Measurements from ENCODE around the gene CRISPLD2.
"Not testable (repeated sequence)": the region's sequence is repeated elsewhere in the genome, so short reads cannot be mapped to it uniquely, and the experiment has no call there.

The CRISPLD2 gene

GRCh38 chr16:84839956-84840355 is 20.2 kb downstream of the CRISPLD2 start:
- DNase-seq (ENCODE audit: low spot score) = no peak

- DNase-seq (ENCODE audit: low spot score) = no peak
Observed at GRCh38 chr16:84840687-84841627, 21.2 kb downstream of the CRISPLD2 start.

- DNase-seq (ENCODE audit: low spot score) = no peak
Observed at GRCh38 chr16:84841787-84842300, 22.1 kb downstream of the CRISPLD2 start.

GRCh38 chr16:84842516-84843148 is 22.8 kb downstream of the CRISPLD2 start:
- DNase-seq (ENCODE audit: low spot score) = no peak

- no peak for DNase-seq (ENCODE audit: low spot score)
Observed at GRCh38 chr16:84843149-84844048, 23.6 kb downstream of the CRISPLD2 start.

- DNase-seq (ENCODE audit: low spot score) = no peak
Observed at GRCh38 chr16:84844049-84844350, 24.2 kb downstream of the CRISPLD2 start.

- no peak for DNase-seq (ENCODE audit: low spot score)
Observed at GRCh38 chr16:84844559-84845495, 25.0 kb downstream of the CRISPLD2 start.

GRCh38 chr16:84845496-84846002 is 25.8 kb downstream of the CRISPLD2 start:
- no peak for DNase-seq (ENCODE audit: low spot score)

- DNase-seq (ENCODE audit: low spot score) = no peak
Observed at GRCh38 chr16:84847564-84848355, 28.0 kb downstream of the CRISPLD2 start.

- no peak for DNase-seq (ENCODE audit: low spot score)
Observed at GRCh38 chr16:84848986-84849634, 29.3 kb downstream of the CRISPLD2 start.

- DNase-seq (ENCODE audit: low spot score) = no peak
Observed at GRCh38 chr16:84849751-84850150, 30.0 kb downstream of the CRISPLD2 start.

GRCh38 chr16:84850714-84851113 is 30.9 kb downstream of the CRISPLD2 start:
- DNase-seq (ENCODE audit: low spot score) = no peak

GRCh38 chr16:84851192-84852127 is 31.7 kb downstream of the CRISPLD2 start:
- no peak for DNase-seq (ENCODE audit: low spot score)

GRCh38 chr16:84853534-84853933 is 33.7 kb downstream of the CRISPLD2 start:
- DNase-seq (ENCODE audit: low spot score) = no peak

- DNase-seq (ENCODE audit: low spot score) = no peak
Observed at GRCh38 chr16:84854759-84855158, 35.0 kb downstream of the CRISPLD2 start.

- not testable (repeated sequence) for DNase-seq (ENCODE audit: low spot score)
Observed at GRCh38 chr16:84855435-84856202, 35.8 kb downstream of the CRISPLD2 start.

GRCh38 chr16:84856203-84856581 is 36.4 kb downstream of the CRISPLD2 start:
- not testable (repeated sequence) for DNase-seq (ENCODE audit: low spot score)

GRCh38 chr16:84856811-84857210 is 37.0 kb downstream of the CRISPLD2 start:
- DNase-seq (ENCODE audit: low spot score) = not testable (repeated sequence)

All from CD4-positive, alpha-beta T cell treated with Interleukin-2 at 100 ng/mL for 4 hours (primary cell).